HG02623 (cell line): ENCODE results near the gene KCTD12.

Source experiments
- ATAC-seq: cut with Tn5 transposase; IDR thresholded peaks from one replicate; pipeline ENCODE4 v1.9.1; 2021; ENCODE audit warnings: moderate library complexity; ENCODE audit not compliant: unreplicated experiment

Gene KCTD12

GRCh38 chr13:76888421-76888820 lies 2.2 kb upstream of the KCTD12 start:
- no peak for ATAC-seq

- no peak for ATAC-seq
Measured at GRCh38 chr13:76887076-76887563, 915 bp upstream of the KCTD12 start.

GRCh38 chr13:76886005-76886291 lies 257 bp downstream of the KCTD12 start:
- peak; percentile 12 for ATAC-seq

- peak; percentile 35 for ATAC-seq
Measured at GRCh38 chr13:76885203-76886004, 801 bp downstream of the KCTD12 start.

GRCh38 chr13:76884907-76885202 lies 1.4 kb downstream of the KCTD12 start:
- ATAC-seq = no peak

- no peak for ATAC-seq
Measured at GRCh38 chr13:76884186-76884906, 1.9 kb downstream of the KCTD12 start.

GRCh38 chr13:76883236-76883635 lies 3.0 kb downstream of the KCTD12 start:
- no peak for ATAC-seq

GRCh38 chr13:76882431-76882830 lies 3.8 kb downstream of the KCTD12 start:
- no peak for ATAC-seq

- no peak for ATAC-seq
Measured at GRCh38 chr13:76879883-76880270, 6.3 kb downstream of the KCTD12 start.

GRCh38 chr13:76879203-76879882 lies 6.9 kb downstream of the KCTD12 start:
- ATAC-seq = peak; percentile 94

GRCh38 chr13:76878043-76878442 lies 8.2 kb downstream of the KCTD12 start:
- ATAC-seq = no peak

- ATAC-seq = no peak
Measured at GRCh38 chr13:76875271-76875815, 10.9 kb downstream of the KCTD12 start.

GRCh38 chr13:76874479-76874878 lies 11.7 kb downstream of the KCTD12 start:
- peak; percentile 73 for ATAC-seq

GRCh38 chr13:76873445-76873844 lies 12.8 kb downstream of the KCTD12 start:
- ATAC-seq = no peak

GRCh38 chr13:76872675-76873074 lies 13.5 kb downstream of the KCTD12 start:
- ATAC-seq = no peak

GRCh38 chr13:76871432-76871831 lies 14.8 kb downstream of the KCTD12 start:
- ATAC-seq = no peak

GRCh38 chr13:76868371-76868770 lies 17.8 kb downstream of the KCTD12 start:
- ATAC-seq = no peak

- ATAC-seq = no peak
Measured at GRCh38 chr13:76865996-76866503, 20.2 kb downstream of the KCTD12 start.

GRCh38 chr13:76865109-76865508 lies 21.1 kb downstream of the KCTD12 start:
- no peak for ATAC-seq

GRCh38 chr13:76864259-76864658 lies 21.9 kb downstream of the KCTD12 start:
- no peak for ATAC-seq

GRCh38 chr13:76863022-76863421 lies 23.2 kb downstream of the KCTD12 start:
- ATAC-seq = no peak

- no peak for ATAC-seq
Measured at GRCh38 chr13:76861859-76862258, 24.3 kb downstream of the KCTD12 start.
